Stimulated activated naive CD8-positive, alpha-beta T cell treated with anti-CD3 and anti-CD28 coated beads, Interleukin-15, Interleukin-2, amounts not matched to agents 100 ng/mL and 50 ng/mL, for 24 hours (primary cell): Measurements from ENCODE around the gene MAGIX.

ENCODE experiments used
- H3K27ac Mint-ChIP-seq: one replicate; pipeline ENCODE4 v1.8.0; 2021; ENCODE audit warnings: mild to moderate bottlenecking, mixed read lengths
- H3K27me3 Mint-ChIP-seq: one replicate; pipeline ENCODE4 v1.8.0; 2021; ENCODE audit warnings: mixed read lengths
- H3K36me3 Mint-ChIP-seq: one replicate; pipeline ENCODE4 v1.8.0; 2021; ENCODE audit warnings: low read depth, mixed read lengths
- H3K4me1 Mint-ChIP-seq: one replicate; pipeline ENCODE4 v1.8.0; 2021; ENCODE audit warnings: low read depth, mixed read lengths
- H3K4me3 Mint-ChIP-seq: one replicate; pipeline ENCODE4 v1.8.0; 2021; ENCODE audit warnings: mild to moderate bottlenecking, mixed read lengths
- H3K9me3 Mint-ChIP-seq: one replicate; pipeline ENCODE4 v1.8.0; 2021; ENCODE audit warnings: mixed read lengths

MAGIX gene

DNA sequence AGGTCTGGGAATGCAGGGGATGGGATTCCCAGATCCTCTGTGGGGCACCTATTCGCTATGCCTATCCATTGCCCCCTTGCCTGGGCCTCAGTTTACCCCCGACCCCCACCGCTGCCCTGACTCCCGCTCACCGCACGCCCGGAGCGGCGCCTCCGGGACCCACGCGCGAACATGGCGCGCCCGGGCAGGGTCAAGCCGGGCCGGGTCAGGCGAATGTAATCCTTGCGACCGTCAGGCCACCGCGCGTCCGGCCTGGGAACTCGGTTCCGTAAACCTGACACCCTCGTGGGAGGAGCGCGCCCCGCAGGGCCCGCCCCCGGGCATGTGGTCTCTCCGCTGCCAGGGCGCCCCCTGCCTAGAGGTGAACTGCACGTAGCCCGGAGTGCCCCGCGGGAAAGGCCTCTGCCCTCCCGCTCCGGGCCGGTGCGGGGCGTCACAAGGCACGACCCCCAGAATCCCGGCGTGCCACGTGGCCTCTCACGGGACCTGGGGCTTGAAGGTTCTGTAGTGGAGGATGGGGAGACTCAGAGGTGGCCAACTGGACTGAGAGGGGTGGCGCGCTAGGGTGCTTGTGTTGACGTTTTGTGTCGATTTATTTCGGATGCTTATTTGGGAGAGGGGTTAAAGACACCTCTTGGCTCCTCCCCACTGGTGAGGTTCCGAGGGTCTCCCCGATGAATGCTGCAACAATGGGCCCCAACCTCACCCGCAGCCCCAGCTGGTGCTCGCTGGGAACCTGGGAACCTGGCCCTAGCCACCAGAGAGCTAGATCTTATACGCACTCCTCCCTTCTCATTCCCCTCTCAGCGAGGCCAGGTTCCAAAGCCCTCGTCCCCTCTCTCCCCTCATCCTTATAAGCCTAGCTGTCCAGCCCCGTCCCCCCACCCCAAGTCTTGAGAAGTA, 23.8 kb downstream of the MAGIX start, which contains the start of gene PRICKLE3:
TSS of gene PRICKLE3 (minus strand) at position 249 of the 903 bp plus-strand sequence. CDS start at position 173, 76 bp downstream.
- no peaks in the 10 kb centered on the region for H3K9me3 Mint-ChIP-seq
- H3K4me3 Mint-ChIP-seq, result peak within 1 kb of the TSS; percentile 85
- peaks cover 30% of the 10 kb centered on the region for H3K4me1 Mint-ChIP-seq
- peak within 1 kb of the TSS; percentile 82 for H3K27ac Mint-ChIP-seq
- H3K27me3 Mint-ChIP-seq, result no peaks in the 10 kb centered on the region
- peaks cover 7% of the 10 kb centered on the region for H3K36me3 Mint-ChIP-seq

DNA sequence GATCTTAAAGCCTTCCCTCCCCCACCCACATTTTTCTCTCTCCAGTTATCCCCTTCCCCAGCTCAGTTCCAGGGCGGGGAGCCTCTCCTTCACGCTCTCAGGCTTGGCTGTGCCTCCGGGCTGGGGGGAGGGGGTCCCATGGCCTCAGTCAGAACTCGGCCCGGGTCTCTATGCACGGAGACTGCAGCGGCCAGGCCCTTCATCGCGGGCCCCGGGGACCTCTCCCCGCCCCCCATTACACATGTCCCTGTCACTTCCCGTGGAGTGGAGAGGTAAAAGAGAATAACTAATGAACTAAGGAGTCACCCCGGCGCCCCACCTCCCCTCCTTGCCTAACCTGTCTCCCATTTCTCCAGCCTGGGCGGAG, 24.5 kb downstream of the MAGIX start:
- Mint-ChIP-seq H3K36me3 (peaks cover 7% of the 10 kb centered on the region), H3K9me3 (no peaks in the 10 kb centered on the region), H3K27me3 (no peaks in the 10 kb centered on the region), H3K27ac (no peak overlapping the region), H3K4me3 (no peak overlapping the region), H3K4me1 (peaks cover 30% of the 10 kb centered on the region)

DNA sequence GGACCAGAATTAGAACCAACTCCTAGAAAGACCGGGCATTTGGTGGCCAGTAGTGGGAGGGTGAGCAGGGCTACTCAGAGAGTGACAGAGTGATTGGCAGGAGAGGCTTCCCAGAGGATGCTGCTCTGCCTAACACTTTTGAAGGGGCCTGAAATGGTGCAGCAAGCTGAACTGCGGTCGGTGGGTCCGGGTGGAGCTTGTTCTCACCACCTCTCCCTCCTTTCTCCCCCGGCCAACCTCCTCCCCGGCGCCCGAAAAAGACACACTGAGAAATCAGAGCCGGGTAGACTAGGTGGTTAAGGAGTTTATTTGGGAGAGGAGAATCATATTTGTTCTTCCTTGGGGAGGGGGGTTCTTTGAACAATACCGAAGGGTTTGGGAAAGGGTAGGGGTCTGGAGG, 25.0 kb downstream of the MAGIX start:
- H3K4me3 Mint-ChIP-seq, result no peak overlapping the region
- no peak overlapping the region for H3K27ac Mint-ChIP-seq
- H3K36me3 Mint-ChIP-seq, result peaks cover 1% of the 10 kb centered on the region
- H3K9me3 Mint-ChIP-seq, result no peaks in the 10 kb centered on the region
- H3K4me1 Mint-ChIP-seq, result peaks cover 32% of the 10 kb centered on the region
- H3K27me3 Mint-ChIP-seq, result no peaks in the 10 kb centered on the region

DNA sequence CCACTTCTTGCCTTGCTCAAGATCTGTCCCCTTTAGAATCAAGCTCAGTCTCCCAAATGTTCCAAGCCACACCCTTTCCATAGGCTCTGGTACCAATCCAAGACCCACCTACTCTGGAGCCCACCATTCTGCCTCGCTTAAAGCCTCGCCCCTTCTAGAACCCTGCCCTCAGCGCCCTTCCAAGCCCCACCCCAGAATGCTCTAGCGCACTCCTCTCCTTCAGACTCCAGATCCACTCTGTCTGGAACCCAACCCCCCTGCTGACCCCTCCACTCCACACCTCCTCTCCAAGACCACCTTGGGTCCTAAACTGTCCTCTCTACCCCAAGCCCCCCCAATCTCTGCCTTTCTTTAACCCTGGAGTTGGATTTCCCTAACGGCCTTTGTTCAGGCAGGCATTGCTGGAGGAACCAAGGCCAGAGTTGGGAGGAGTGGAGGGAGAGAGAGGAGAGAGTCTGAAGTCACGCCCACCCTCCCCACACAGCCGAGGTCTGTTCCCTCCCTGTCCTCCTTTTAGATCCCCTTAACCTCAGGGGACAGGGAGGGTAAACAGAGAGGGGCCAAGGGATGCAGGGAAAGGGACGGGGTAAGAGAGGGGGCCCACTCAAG, 26.0 kb downstream of the MAGIX start:
- Mint-ChIP-seq H3K27ac (no peak overlapping the region), H3K27me3 (no peaks in the 10 kb centered on the region), H3K4me3 (no peak overlapping the region), H3K9me3 (no peaks in the 10 kb centered on the region), H3K4me1 (peaks cover 43% of the 10 kb centered on the region), H3K36me3 (no peaks in the 10 kb centered on the region)

DNA sequence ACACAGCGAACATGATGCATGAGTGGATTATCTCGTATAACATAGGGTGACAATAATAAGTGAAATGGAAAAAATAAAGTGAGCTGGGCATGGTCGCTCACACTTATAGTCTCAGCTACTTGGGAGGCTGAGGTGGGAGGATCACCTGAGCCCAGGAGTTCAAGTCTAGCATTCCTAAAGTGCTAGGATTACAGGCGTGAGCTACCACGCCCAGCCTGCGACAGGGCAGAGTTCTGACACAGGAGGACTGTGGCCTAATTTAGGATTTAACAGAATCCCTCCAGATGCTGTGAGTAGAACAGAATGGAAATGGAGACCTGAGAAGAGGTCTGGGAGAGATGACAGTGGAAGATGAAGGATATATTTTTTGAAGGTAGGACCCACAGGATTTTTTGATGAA, 27.0 kb downstream of the MAGIX start:
- Mint-ChIP-seq H3K27ac (peak overlapping the region; percentile 45), H3K27me3 (no peaks in the 10 kb centered on the region), H3K9me3 (no peaks in the 10 kb centered on the region), H3K4me3 (peak overlapping the region; percentile 95), H3K4me1 (peaks cover 44% of the 10 kb centered on the region), H3K36me3 (no peaks in the 10 kb centered on the region)

DNA sequence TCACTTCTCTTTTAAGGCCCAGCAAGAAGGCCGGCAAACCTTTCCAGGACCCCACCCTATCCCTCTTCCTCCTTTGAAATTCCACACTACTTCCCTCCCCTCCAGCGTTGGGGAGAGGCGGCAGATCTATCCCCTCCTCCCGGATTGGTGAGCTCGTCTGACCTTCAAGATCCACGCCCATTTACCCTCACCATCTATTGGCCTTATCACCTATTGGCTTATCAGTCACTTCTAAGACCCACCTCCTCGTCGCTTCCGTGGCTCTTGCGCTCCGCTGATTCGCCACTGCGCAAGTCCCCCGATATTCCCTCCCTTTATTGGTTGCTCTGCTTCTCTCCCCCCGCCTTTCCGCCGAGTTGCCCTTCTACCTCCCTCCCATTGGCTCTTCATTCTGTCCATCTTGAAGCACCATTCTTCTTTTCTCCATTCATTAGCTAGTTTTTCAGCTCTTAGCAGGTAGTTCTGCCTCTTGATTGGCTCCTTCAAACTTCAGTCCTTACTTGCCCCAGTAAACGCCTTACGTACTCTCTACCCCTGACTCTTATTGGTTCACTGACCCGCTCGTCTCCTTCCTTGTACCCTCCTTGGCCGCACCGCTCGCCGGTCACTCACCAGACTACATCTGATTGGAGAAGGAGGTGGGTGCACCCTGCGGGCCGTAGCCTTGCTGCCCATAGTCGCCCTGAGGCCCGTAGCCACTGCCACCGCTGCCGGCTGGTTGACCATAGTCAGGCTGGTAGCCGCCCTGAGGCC, 28.4 kb downstream of the MAGIX start:
- H3K4me1 Mint-ChIP-seq, result peaks cover 40% of the 10 kb centered on the region
- H3K4me3 Mint-ChIP-seq, result peak overlapping the region; percentile 95
- H3K27me3 Mint-ChIP-seq, result no peaks in the 10 kb centered on the region
- H3K9me3 Mint-ChIP-seq, result no peaks in the 10 kb centered on the region
- H3K27ac Mint-ChIP-seq, result peak overlapping the region; percentile 96
- H3K36me3 Mint-ChIP-seq, result no peaks in the 10 kb centered on the region

DNA sequence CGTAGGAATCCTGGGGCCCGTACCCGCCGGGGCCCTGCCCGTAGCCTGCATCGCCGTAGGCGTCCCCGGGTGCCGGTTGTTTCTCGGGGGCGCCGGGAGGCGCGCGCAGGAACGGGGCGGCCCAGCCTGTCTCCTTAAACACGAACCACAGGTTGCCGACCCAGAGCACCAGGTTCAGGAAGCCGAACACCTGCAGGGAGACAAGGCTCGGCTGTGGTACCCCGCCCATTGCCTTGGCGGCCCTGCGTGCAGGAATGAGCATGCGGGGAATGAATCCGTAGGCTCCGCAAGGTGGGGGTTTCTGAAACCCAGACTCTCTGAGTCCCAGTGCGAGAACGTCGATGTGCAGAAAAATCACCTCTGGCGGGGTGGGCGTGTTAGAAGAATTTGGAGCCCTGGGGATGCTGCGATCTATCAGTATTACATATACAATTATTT, 29.0 kb downstream of the MAGIX start:
- H3K27me3 Mint-ChIP-seq, result no peaks in the 10 kb centered on the region
- H3K36me3 Mint-ChIP-seq, result no peaks in the 10 kb centered on the region
- H3K27ac Mint-ChIP-seq, result peak overlapping the region; percentile 96
- H3K9me3 Mint-ChIP-seq, result no peaks in the 10 kb centered on the region
- H3K4me1 Mint-ChIP-seq, result peaks cover 37% of the 10 kb centered on the region
- H3K4me3 Mint-ChIP-seq, result peak overlapping the region; percentile 95

DNA sequence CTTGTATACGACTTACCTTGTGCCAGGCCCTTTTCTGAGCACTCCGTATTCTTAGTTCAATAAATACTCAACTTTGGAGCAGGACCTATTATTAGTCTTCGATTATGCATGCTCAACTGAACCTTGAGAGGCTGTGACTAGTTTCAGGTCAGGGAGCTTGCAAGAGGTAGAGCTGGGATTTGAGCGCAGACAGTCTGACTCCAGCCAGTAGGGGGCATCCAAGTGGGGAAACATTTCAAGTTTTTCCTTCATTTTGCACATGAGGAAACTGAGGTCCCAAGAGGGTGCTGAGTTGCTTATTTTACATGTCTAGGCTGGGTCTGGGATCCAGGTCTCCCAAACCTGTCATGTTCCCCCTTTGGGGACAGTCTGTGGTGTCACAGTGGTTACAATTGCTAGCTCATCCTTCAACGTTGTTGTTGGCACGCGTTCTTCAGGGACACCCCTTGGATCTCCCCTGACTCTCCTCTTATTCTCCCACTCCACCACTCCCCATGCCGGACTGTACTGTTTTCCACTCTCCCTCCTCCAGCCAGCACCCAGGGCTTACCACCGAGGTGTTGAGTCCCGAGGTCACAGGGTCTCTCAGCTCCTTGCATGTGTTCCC, 30.3 kb downstream of the MAGIX start:
- no peaks in the 10 kb centered on the region for H3K27me3 Mint-ChIP-seq
- no peaks in the 10 kb centered on the region for H3K36me3 Mint-ChIP-seq
- H3K4me3 Mint-ChIP-seq, result peak overlapping the region; percentile 53
- no peaks in the 10 kb centered on the region for H3K9me3 Mint-ChIP-seq
- peaks cover 37% of the 10 kb centered on the region for H3K4me1 Mint-ChIP-seq
- peak overlapping the region; percentile 61 for H3K27ac Mint-ChIP-seq

DNA sequence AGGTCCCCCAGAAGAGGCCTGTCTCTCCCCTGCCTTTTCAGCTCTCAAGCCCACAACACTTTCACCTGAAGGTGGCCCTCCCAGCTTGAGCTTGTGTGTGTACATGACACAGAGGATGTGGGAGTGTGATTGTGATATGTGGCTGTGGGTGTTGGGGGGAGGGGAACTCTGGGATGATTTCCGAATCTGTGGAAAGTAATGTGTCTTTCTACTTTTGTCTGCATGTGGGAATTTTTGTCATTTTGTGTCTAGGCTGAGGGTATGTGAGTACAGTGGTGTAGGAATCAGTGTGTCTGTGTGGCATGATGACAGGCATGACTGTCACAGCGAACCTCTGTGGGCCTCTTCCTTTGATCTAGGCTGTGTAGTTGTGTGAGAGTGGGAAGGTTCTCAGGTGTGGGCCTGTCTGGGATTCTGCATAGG, 31.0 kb downstream of the MAGIX start:
- Mint-ChIP-seq H3K27me3 (no peaks in the 10 kb centered on the region), H3K4me1 (peaks cover 44% of the 10 kb centered on the region), H3K27ac (peak overlapping the region; percentile 49), H3K4me3 (no peak overlapping the region), H3K36me3 (no peaks in the 10 kb centered on the region), H3K9me3 (no peaks in the 10 kb centered on the region)

DNA sequence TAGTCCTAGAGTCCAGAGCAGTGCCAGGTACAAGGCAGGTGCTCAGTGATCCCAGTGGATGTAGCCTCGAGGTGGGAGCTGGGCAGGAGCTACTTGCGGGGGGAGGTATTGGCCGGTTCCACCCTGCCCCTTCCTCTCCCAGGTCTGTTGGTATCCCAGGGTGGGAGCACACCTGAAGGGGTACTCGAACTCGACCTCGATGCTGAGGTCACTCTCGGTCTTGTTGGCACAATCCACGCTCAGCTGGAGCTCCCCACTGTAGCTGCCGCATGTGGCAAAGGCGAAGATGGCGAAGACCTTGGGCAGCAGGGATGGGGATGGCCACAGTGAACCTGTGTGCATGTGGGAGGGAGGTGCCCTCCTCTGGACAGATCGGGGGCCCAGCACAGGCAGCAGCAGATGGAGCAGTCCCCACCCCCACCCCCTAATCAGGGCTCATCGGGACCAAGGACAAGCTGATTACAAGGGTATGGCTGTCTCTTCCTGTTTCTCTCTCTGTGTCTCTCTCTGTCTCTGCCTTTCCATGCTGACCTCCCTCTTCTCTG, 35.1 kb downstream of the MAGIX start:
- H3K27me3 Mint-ChIP-seq, result no peaks in the 10 kb centered on the region
- peaks cover 31% of the 10 kb centered on the region for H3K4me1 Mint-ChIP-seq
- peak overlapping the region; percentile 20 for H3K27ac Mint-ChIP-seq
- no peaks in the 10 kb centered on the region for H3K9me3 Mint-ChIP-seq
- no peak overlapping the region for H3K4me3 Mint-ChIP-seq
- no peaks in the 10 kb centered on the region for H3K36me3 Mint-ChIP-seq

DNA sequence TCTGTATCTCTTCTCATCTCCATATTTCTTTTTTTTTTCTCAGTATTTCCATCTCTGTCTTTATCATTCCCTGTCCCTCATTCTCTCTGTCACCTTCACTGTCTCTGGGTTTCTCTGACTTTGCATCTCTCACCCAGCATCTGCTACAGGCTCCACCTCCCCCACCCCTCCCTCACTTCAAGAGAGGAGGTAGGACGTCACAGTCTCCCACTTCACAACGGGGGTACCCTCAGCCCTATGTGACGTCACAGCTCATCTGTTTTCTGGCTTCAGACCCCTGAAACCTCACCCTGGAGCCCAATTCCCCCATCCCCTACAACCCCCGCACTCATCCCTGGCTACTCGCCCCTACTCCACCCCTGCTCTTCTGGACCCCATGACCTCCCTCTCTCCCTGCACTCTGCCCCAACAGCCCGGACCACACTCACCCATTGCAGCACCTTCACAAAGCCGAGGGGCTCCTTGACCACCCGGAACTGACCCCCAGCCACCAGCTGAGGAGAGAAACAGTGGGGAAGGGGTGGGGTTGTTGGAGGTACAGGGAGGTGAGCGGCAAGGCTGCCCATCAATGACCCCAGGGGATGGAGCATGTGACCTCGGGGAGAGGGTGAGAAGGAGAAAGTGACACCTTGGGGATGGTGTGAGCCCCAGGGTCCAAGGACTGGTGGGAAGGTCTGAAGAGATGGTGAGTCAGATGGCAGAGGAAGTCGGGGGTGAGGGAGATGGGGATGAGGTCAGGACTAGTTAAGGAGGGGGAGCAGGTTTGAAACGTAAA, 36.2 kb downstream of the MAGIX start:
- peak overlapping the region; percentile 60 for H3K4me3 Mint-ChIP-seq
- H3K27me3 Mint-ChIP-seq, result no peaks in the 10 kb centered on the region
- H3K27ac Mint-ChIP-seq, result peak overlapping the region; percentile 20
- peaks cover 20% of the 10 kb centered on the region for H3K4me1 Mint-ChIP-seq
- no peaks in the 10 kb centered on the region for H3K36me3 Mint-ChIP-seq
- no peaks in the 10 kb centered on the region for H3K9me3 Mint-ChIP-seq

DNA sequence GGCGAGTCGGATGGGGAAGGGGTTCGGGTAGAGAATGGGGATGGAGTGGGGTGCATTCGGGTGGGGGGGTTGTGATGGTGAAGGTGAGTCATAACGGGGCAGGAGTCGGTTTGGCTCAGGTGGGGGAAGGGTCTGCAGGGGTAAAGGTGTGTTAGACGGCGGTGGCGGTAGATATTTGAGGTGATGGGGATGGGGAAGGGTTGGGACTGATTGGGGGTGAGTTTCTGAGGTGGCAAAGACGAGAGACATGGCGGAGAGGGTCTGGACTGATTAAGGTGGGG, 36.7 kb downstream of the MAGIX start:
- H3K27me3 Mint-ChIP-seq, result no peaks in the 10 kb centered on the region
- peak overlapping the region; percentile 60 for H3K4me3 Mint-ChIP-seq
- H3K9me3 Mint-ChIP-seq, result no peaks in the 10 kb centered on the region
- H3K27ac Mint-ChIP-seq, result no peak overlapping the region
- no peaks in the 10 kb centered on the region for H3K36me3 Mint-ChIP-seq
- H3K4me1 Mint-ChIP-seq, result peaks cover 16% of the 10 kb centered on the region

DNA sequence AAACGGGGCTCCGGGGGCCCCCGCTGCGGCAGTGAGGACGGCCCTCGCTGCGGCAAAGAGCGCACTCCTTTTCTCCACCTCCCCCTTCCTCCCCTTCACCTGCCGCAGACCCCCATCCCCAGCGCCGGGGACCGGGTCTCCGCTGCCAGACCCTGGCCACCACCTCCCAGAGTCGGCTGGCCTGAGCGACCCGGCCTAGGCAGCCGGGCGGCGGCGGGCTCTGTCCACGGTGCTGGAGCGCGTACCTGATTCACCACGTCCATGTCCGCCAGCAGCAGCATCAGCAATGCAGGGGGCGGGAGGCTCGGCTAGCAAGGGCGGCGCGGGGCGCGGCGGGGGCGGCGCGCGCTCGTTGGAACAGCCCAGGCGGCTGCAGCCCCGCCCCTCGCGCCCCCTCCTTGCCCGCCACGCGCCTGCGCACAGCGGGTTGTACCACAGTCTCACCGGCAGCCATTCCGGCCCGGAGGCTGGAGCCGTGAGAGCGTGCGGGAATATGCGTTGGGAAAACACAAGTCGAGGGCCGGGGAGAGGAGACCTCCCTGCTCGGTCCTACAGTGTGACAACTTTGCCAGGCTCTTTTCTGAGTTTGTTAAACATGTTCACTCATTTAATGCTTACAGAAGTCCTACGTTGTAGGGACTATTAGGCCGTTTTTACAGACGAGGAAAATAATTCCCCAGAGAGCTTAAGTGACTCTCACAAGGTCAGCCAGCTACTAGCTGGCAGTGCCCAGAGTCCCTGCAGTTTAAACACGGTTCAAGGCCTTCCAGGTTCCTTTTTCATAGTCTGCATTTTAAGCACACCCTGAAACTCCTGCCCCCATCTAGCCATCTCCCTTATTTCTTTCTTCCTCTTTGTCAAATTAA, 37.6 kb downstream of the MAGIX start, which contains the start of gene SYP:
TSS of gene SYP (minus strand) at position 288 of the 866 bp plus-strand sequence. CDS start at position 281, 7 bp downstream.
- no peaks in the 10 kb centered on the region for H3K36me3 Mint-ChIP-seq
- H3K27me3 Mint-ChIP-seq, result no peaks in the 10 kb centered on the region
- H3K4me1 Mint-ChIP-seq, result peaks cover 16% of the 10 kb centered on the region
- no peaks in the 10 kb centered on the region for H3K9me3 Mint-ChIP-seq
- peak within 1 kb of the TSS; percentile 67 for H3K4me3 Mint-ChIP-seq
- peak within 1 kb of the TSS; percentile 76 for H3K27ac Mint-ChIP-seq
